ENCODE results near the gene LIN37.

Gene LIN37

DNA sequence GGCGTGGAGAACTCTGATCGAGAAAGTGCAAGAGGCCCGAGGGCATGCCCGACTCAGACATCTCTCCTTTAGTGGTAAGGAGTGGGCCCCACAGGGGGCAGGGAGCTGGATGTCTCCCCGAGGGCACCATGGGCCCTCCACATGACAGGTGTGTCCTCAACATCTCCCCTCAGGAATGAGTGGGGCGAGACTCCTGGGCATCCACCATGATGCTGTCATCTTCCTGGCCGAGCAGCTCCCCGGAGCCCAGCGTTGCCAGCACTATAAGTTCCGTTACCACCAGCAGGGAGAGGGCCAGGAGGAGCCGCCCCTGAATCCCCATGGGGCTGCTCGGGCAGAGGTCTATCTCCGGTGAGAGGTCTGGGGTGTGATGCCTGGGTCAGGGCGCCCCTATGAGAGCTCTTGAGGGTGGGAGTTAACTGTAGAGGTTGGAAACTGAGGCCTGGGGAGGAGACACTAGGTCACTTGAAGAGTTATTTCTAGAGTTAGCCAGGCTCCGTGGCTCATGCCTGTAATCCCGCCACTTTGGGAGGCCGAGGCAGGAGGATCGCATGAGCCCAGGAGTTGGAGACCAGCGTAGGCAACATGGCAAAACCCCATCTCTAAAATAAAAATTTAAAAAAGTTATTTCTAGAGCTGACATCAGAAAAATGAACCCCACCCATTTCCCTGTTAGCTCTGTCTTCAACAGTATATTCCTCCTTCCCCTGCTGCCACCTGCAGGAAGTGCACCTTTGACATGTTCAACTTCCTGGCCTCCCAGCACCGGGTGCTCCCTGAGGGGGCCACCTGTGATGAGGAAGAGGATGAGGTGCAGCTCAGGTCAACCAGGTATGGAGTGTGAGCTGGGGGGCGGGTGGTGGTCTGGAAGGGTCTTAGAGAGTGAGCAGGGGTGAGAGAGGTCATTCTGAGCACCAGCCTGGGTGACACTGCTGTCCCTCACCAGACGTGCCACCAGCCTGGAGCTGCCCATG, 11.2 kb upstream of the LIN37 start:
- DNase-seq, result peak; percentile 43

DNA sequence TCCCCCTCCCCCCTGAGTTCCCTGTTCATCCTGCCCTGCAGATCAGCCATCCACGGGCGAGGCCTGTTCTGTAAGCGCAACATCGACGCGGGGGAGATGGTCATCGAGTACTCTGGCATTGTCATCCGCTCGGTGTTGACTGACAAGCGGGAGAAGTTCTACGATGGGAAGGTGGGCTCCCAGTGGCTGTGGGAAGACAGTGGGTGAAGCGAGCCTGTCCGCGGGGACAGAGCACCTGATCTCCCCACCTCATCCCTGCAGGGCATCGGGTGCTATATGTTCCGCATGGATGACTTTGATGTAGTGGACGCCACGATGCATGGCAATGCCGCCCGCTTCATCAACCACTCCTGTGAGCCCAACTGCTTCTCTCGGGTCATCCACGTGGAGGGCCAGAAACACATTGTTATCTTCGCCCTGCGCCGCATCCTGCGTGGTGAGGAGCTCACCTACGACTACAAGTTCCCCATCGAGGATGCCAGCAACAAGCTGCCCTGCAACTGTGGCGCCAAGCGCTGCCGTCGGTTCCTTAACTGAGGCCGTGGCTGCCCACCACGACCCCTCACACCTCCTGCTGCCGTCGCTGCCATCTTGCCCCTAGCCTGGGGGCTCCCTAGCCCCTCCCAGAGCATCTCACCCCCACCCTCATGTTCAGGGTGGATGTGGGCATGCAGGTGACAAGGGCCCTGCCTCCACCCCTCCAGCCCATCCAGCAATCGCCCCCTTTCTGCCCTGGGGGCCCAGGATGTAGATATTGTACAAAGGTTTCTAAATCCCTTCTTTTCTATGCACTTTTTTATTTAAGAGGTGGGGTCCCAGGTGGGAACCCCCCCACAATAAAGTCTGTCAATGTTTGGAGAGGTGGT, 10.1 kb upstream of the LIN37 start:
- DNase-seq, result no peak

DNA sequence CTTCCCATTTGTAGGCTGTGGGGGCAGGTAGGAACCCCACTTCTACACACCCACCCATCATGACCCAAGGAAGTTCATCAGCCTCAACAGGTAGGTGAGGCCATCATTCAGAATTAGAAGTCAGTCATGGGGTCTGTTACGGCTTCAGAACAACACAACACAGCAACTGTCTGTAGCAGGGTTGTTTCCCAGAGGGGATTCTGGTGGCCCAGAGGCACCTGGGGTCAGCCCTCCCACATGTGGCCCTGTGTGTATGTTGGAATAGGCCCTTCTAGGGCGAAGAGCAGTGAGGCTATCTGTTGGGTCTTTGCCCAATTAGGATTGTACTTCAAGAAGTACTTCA, 9.5 kb upstream of the LIN37 start:
- DNase-seq, result no peak

DNA sequence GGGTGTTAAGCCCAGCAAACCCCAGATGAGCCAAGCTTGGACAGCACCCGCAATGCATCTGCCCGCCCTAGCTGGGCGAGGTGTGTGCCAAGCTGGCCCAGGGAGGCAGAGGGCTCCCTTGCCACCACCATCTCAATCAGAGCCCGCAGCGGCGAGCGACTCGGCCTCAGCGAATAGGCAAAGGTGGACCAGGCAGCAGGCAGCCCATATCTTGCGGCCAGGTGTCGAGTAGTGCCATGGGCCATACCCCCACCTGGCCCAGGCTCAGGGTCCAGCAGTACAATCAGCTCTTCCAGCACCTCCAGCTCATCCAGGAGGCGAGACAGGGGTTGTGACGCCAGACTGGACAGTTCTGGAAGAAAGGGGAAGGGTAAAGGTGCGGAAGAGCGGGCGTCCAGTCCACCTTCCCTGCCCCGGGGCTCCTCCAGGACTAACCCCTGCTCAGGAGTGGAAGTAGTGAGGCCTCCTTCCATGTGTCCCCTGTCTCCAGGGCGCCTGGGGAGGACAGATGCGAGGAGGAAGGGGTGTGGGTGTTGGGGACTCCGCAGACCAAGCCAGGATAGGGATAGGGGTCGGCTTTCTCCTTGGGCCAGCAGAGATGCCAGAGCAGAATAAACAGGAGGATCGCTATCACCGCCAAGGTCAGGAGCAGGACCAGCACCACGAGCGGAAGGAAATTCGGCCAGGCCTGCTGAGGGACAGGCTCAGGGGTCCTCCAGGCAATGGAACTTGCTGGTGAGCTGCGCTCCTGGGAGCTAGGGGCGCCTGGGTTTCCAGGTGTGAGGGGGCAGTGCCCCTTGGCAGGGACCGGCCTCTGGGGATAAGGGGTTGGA, 8.9 kb upstream of the LIN37 start:
- no peak for DNase-seq

DNA sequence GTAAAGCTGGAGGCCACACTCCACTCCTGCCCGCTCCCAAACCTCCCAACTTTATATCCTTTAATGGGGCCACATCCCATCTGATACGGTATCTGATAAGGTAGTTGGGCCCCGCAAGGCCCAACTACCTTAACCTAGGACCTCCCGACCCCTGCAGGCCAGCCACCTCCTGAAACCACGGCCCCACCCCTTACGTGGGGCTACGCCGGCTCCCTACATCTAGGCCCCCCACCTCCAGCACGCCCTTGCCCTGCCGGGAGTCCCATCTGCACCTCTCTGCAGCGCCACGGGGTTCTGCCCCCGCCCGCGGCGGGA, 8.3 kb upstream of the LIN37 start:
- no peak for DNase-seq

DNA sequence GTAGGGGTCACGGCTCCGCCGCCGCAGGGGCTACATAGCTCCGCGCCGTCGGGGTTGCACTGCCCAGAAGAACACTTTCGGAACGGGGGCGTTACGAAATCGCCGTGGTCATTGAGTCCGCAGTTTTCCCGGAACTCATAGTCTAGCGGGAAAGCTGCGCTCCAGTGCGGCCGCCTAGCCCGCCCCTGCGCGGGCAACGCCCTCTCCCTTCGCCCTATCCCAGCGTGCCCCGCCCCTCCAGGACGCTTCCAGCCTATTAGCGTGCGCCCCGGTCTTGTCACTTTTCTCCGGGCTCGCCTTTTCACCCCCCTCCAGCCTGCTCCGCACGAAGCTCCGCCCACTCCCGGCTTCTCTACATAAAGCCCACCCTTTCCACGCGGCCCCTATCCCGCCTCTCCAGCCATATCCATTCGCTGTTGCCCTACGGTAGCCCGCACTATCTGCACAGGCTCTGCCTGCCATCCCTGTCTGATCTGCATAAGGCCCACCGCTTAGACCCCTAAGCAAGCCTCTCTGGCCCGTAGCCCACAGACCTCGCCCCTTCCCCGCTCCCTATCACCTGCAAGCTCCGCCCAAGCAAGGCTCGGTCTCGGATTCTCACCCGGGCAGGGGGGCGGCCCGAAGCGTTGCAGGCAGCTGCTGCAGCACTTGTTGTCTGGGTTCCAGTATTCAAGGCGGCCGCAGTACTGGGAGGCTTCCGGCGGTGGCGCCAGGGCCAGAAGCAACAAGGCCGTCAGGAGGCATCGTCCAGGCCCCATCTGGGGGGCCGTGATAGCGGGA, 7.8 kb upstream of the LIN37 start:
- peak; percentile 95 for DNase-seq

DNA sequence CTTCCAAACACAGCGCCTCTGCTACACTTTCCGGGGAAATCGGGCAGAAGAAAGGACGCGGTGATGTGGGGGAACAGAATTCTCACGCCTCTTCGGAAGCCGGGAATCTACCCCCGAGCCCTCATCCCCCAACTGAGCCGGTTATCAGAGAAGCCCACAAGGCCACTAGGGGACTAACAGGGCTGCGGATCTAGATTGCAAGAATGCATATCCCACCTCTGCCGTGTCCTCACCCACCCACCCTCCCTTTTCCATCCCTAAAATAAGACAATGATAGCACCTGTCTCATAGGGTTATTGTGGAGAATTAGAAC, 7.2 kb upstream of the LIN37 start:
- no peak for DNase-seq

DNA sequence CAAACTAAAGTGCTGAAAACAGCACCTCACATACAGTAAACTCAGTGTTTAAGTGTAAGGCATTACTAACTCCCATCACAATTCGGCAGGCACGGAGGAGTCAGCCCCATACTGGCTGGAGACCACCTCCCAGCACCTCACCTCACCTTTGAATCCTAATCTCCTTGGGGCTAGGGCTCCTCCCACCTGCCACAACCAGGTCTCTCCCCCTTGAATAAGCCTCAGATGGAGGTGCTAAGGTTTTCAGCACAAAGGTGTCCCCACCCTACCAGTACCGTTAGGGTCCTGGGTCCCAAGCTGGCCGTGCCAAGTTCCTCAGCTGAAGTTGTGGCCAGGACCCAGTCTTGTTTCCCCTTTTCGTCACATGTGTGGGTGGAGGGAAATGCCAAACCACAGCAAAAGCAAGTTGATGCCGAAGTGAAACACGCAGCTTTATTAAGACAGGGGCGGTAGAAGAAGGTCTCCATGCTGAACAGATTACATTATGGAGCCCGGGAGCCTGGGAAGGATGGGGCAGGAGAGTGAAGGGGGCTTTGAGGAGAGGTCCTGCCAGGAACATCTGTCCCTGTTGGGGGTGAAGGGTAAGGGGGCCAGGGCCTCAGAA, 6.2 kb upstream of the LIN37 start, which contains the start of gene IGFLR1:
IGFLR1 (minus strand) TSS at position 332 of the 604 bp plus-strand sequence. CDS start 1,272 bp downstream, outside the sequence.
- DNase-seq, result peak; percentile 81

DNA sequence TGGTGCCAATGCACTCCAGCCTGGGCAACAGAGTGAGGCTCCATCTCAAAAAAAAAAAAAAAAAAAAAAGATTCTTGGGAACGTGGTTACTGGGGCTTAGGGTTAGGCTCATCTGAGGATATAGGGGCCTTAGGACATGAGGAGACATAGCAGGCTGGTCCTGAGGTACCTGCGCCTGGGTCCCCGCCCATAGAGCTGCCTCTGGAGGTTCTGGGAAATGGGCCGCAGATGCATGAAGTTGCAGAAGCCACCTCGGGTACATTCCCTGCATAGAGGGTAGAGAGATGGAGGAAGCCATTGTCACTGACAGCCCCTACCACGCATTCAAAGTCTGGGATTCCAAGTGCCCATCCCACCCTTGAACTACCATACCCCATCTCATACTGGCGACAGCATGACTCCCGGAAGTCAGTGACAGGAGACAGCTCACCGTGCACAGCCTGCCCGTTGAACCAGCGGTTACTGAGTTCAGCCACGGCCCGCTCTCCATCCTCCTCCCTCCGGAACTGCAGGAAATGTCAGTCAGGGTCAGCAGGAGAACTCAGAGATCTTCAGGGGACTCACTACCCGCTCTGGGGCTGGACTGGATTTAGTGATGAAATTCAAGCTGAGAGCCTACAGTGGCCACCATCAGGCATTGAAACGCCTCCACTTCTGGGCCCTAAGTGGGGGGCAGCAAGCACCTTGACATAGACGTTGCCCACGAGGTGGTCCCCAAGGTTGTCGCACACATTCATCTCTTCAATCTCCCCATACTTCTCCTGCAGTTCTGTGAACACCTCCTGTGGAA, 4.5 kb upstream of the LIN37 start:
- no peak for DNase-seq

DNA sequence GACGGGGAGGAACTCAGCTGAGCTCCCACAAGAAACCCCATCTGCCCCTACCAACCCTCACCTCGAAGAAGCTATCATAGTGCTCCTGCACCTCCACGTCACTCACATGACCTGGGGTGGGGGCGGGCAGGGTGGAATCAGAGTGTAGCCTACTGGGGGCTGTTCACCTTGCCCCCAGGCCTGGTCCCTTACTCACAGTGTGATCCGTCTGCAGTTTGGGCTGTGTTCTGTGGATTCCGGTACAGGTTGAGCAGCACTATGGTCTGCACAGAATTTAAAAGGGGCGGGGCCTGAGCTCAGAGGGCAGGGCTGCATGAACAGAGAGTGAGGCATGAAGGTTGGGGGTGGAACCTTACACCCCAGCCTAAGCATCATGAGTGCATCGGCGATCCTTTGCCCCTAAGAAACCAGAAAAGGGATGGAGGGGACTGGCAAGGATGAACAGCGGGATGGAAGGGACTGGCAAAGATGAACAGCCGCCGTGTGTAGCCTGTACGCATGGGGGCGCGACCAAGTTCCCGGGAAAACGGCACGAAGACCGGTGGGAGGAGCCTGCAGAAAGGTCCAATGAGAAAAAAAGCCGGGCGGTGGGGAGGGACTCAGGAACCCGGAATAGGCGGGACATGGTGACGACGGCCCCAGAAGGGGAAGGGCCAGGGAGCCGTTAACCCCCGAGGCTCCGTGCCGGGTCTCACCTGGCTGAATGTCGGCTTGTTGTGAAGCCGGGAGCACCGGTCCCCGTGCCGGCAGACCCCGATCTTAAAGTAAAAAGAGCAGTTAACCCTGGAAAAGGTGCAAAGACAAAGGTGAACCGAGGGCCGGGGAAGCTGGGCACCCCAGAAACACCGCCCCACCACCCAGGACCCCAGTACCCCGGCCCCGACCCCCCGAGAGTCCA, 3.7 kb upstream of the LIN37 start:
- DNase-seq, result peak; percentile 96

DNA sequence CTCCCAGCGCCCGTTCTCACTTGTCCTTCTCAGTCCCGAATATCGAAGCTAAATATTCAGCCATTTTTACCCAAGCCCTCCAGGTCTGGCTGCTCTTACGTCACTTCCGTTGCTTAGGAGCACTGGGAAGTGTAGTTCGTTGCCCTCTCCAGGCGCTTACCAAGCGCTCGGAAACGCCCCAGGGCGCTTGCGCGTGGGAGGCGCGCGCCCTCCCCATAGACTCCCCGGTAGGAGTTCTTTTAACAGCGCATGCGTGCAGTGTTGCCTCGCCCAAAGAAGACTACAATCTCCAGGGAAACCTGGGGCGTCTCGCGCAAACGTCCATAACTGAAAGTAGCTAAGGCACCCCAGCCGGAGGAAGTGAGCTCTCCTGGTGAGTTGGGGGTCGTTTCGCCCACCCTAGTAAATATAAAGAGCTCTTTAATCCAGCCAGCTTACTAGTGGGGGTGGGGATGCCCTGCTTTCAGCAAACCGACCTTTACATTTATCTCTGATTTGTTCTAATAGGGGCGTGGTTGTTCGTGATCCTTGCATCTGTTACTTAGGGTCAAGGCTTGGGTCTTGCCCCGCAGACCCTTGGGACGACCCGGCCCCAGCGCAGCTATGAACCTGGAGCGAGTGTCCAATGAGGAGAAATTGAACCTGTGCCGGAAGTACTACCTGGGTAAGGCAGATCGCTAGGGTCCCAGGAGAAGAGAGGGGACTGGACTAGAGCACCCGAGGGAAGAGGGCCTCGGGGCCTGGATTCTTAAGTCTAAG, 2.9 kb upstream of the LIN37 start, which contains the start of the genes PSENEN and U2AF1L4:
PSENEN (plus strand) TSS at position 324 of the 759 bp plus-strand sequence; CDS start at position 604, 280 bp downstream.
U2AF1L4 (minus strand) TSS at position 91 of the 759 bp plus-strand sequence; CDS start at position 64, 27 bp downstream.
- DNase-seq, result peak; percentile 99

DNA sequence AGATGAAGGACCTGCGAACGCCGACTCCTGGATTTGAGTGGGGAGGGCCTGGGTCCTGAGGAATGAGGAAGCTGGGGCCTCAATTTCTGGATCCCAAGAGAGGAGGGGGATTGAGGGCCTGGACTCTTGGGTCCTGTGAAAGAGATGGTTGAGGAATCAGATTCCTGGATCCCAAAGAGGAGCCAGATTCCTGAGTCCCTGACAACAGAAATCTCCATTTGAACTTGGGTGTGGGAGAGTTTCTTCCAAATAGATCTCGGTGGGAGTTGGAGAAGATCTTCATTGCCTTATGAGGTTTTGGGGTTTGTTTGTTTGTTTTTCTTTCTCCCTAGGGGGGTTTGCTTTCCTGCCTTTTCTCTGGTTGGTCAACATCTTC, 2.3 kb upstream of the LIN37 start:
- DNase-seq, result no peak

DNA sequence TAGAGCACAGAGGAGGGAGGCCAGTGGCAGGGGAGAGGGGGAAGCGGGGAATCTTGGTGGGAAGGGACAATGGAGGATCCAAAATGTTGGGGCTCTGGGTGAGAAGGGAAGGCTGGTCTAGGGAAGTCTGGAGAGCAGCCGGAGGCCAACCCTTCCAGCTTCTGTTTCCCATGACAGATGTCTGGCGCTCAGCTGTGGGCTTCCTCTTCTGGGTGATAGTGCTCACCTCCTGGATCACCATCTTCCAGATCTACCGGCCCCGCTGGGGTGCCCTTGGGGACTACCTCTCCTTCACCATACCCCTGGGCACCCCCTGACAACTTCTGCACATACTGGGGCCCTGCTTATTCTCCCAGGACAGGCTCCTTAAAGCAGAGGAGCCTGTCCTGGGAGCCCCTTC, 1.8 kb upstream of the LIN37 start:
- no peak for DNase-seq

DNA sequence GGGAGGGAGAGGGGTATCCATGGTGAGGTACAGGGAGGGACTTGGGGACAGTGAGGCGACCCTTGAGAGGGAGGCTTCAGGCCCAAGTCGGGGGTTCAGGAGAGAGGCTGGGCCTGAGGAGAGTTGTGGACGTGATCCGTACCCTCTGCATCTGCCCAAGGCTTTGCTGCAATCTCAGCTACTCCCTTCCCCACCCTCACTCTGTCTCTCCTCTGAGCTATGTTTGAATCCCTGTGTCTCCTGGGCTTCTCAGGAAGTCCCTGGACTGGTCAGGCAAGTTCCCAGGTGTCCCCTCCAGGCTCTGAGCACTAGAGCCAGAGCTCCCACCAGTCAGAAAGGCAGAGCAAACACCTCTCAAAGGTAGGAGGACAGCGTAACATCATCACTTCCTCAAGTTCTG, 1.8 kb downstream of the LIN37 start:
- no peak for DNase-seq

DNA sequence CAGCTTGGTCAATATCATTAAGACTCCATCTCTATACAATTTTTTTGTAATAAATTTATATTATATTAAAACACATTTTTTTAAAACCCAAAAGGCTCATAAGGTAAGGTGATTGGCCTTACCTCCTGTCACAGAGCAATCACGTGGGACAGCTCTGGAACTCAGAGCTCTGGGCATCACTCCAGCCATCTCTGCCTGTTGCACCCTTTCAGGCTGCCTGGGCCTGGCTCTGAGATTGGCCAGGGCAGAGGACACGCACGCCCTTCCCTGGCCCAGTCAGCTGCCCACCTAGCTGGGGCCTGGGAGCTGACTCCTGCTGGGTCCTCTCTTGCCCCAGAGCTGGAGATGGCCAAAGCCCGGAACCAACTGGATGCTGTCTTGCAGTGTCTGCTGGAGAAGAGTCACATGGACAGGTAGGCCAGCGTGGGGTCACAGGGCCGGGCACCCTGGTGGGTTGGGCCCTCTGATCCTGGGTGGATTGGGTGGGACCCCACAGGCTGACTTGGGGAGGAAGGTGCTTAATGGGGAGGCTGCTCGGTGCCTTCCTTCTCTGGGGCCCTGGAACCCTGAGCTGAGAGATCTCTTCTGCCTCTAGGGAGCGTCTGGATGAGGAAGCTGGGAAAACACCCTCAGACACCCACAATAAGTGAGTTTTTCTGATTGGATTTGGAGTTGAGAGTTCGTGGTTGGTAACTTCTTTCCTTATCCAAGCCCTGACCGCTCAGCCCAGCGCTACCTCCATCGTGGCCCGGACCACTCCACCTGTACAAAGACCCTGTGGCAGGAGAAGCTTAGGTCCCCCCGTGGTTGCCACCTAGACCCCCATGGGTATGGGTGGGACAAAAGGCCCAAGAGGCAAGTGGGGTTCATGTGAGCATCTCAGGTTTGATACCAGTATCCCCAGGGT, 3.7 kb downstream of the LIN37 start:
- DNase-seq, result no peak

DNA sequence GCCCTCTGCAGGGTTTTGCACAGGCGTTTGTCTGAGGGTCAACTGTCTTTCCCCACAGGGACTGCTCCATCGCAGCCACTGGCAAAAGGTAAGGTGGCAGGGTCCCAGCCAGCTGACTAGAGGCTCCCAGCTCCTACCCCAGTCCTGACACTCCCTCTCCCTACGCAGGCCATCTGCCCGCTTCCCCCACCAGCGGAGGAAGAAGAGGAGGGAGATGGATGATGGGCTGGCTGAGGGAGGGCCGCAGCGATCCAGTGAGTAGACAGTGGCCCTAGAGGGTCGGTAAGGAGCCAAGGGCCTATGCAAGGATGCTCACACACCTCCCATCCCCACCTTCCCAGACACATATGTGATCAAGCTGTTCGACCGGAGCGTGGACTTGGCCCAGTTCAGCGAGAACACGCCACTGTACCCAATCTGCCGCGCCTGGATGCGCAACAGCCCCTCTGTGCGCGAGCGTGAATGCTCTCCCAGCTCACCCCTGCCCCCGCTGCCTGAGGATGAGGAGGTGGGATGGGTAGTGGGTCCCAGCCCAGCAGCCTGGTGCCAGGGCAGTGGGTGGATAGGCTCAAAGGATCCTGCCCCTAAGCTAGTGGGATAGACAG, 4.5 kb downstream of the LIN37 start:
- no peak for DNase-seq

DNA sequence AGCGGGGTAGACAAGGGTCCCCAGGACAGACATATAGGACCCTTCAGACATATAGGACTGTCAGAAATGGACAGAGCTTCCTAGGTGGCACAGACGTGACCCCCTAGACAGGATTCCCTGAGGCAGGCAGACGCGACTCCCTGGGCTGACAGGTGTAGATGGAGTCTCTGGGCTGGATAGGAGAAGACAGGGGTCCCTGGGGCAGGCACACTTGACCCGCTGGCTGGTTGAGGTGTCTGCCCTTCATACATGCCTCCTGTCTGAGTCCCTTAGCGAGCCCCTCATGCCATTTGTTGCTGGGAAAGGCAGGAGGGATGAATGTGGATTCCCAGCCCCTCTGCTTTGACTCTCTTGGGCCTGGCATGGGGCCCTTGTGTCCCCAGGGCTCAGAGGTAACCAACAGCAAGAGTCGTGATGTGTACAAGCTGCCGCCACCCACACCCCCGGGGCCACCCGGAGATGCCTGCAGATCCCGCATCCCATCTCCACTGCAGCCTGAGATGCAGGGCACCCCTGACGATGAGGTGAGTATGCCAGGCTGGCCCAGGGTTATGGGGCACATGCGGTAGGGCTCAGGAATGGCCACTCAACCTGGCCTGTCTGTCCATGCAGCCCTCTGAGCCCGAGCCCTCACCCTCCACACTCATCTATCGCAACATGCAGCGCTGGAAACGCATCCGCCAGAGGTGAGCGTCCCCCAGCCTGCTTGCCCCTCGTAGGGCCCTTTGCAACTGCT, 5.4 kb downstream of the LIN37 start:
- DNase-seq, result no peak

Measured in CD4-positive, alpha-beta T cell treated with Interleukin-17A for 1 hour (primary cell).